ENCODE data around the gene PTGES3L.

The PTGES3L gene

DNA sequence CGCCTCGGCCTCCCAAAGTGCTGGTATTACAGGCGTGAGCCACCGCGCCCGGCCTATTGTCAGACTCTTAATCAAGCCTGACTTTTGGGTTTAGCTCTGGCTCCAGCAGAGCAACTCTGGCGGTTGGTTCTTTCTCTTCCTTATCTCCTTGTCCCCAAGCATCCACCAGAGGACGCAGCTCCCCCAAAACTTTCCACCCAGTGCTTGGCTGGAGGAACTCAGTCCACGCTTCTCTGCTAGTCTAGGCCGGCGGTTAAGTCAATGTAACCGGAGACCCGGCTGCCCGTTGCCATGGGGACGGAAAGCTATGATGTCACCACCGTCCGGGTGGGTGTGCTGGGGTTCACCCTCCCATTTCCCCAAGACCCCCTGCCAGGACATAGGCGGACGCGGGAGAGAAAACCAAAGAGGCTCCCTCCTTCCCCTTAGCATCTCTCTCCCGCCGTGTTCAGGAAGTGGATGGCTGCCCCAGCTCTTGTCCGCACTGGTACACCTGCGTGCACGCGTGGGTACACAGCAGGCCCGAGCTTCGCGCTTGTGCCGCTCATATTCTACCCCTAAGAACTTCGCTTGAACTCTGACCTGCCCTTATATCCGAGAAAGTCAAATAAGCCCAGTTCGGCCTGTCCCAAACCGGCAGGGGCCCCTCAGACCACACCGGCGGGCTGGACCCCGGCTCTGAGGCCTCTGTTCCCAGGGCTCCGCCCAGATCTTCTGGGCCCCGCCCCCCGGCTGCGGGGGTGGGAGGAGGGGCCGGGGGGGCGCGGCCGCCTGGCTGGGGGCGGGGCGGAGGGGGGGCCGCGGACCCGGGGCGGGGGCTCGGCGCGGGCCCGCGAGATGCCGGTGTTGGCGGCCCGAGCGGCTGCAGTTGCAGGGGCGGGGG lies 44.8 kb upstream of the PTGES3L start, which contains the start of gene RND2:
TSS of gene RND2 (plus strand) at position 825 of the 883 bp plus-strand sequence. CDS start 117 bp downstream, outside the sequence.
- TF ChIP-seq, protein P1, sequence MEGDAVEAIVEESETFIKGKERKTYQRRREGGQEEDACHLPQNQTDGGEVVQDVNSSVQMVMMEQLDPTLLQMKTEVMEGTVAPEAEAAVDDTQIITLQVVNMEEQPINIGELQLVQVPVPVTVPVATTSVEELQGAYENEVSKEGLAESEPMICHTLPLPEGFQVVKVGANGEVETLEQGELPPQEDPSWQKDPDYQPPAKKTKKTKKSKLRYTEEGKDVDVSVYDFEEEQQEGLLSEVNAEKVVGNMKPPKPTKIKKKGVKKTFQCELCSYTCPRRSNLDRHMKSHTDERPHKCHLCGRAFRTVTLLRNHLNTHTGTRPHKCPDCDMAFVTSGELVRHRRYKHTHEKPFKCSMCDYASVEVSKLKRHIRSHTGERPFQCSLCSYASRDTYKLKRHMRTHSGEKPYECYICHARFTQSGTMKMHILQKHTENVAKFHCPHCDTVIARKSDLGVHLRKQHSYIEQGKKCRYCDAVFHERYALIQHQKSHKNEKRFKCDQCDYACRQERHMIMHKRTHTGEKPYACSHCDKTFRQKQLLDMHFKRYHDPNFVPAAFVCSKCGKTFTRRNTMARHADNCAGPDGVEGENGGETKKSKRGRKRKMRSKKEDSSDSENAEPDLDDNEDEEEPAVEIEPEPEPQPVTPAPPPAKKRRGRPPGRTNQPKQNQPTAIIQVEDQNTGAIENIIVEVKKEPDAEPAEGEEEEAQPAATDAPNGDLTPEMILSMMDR (IDR thresholded peaks at IDR 0.05): no peak

- TF ChIP-seq, protein P1 (IDR thresholded peaks at IDR 0.05): no peak
Measured at GRCh38 chr17:43021741-43022512, 42.0 kb upstream of the PTGES3L start, which contains the start of gene VAT1. VAT1 (minus strand) TSS chr17:43022385; CDS start chr17:43022322, 63 bp downstream.

- TF ChIP-seq, protein P1 (IDR thresholded peaks at IDR 0.05): no peak
Measured at GRCh38 chr17:43020789-43021740, 41.2 kb upstream of the PTGES3L start.

GRCh38 chr17:43020030-43020621 lies 40.2 kb upstream of the PTGES3L start:
- TF ChIP-seq, protein P1 (IDR thresholded peaks at IDR 0.05): no peak

- TF ChIP-seq, protein P1 (IDR thresholded peaks at IDR 0.05): no peak
Measured at GRCh38 chr17:43019418-43019817, 39.5 kb upstream of the PTGES3L start.

GRCh38 chr17:43018932-43019331 lies 39.1 kb upstream of the PTGES3L start:
- TF ChIP-seq, protein P1 (IDR thresholded peaks at IDR 0.05): no peak

Data from LNCAP (cell line).